SK-MEL-5 (cell line): ENCODE results near the gene MECP2. TPM values are rescaled to one million over a fixed set of nuclear protein-coding genes. Genes with fewer than 3 reads are reported as not detected.
"Not testable (repeated sequence)": the region's sequence is repeated elsewhere in the genome, so short reads cannot be mapped to it uniquely, and the experiment has no call there.

Experiments
- DNase-seq: peaks from one replicate; pipeline ENCODE4 v3.0.0-alpha.2; 2016; ENCODE audit warnings: low read depth, low spot score
- in situ Hi-C: cut with HindIII; loops from 2 replicates; pipeline ENCODE4 v1.10.0; 2016; ENCODE audit warnings: low sequenced_read_pairs, high pct_unique_total_duplicates, low pct_unique_long_range_greater_than_20kb
- total RNA-seq: library from RNA; depleted of rRNA; stranded (reverse); fragments of >200 nt; shearing (Covaris generic); gene quantifications from 2 replicates; pipeline ENCODE4 v1.2.3, GENCODE V29; 2014

The MECP2 gene
- total RNA-seq, 1 experiment from 2014 or later: 57.0 TPM

DNA sequence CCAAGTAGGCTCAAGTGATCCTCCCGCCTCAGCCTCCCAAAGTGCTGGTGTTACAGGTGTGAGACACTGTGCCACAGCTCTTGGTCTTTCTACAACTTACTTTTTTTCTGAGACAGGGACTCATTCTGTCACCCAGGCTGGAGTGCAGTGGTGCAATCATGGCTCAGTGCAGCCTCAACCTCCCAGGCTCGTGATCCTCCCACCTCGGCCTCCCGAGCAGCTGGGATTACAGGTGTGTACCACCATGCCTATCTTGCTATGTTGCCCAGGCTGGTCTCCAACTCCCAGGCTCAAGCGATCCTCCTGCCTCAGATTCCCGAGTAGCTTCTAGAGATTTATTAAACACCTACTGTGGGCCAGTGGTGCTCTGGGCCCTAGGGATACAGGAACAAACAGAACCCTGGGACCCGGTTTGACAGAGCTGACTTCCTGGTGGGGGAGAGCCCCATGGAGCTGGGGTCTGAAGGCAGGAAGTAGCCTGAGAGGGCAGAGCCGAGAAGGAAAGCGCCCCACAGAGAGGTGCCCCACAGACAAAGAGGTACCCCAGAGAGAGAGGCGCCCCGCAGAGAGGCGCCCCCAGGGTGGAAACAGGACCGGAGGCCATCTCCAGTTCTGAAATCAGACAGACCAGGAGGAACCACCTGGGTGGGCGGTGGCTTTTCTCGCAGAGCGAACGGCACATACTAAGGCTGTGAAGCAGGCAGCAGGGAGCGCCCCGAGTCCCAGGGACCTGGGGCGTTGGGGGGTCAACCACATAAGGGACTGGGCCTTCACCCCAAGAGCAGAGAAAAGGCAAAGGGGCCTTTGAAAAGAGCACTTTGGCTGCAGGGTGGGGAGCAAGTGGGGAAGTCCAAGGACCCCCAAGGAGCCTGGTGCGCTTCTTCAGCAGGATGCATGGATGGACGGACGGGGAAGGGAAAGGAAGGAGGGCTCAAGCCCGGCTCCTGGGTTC lies 82.8 kb downstream of the MECP2 start:
- in situ Hi-C loops: no loop called here
- DNase-seq: no peak

- peak; percentile 44 for DNase-seq
- in situ Hi-C loops: no loop called here
Observed at GRCh38 chrX:154013614-154014360, 83.7 kb downstream of the MECP2 start.

DNA sequence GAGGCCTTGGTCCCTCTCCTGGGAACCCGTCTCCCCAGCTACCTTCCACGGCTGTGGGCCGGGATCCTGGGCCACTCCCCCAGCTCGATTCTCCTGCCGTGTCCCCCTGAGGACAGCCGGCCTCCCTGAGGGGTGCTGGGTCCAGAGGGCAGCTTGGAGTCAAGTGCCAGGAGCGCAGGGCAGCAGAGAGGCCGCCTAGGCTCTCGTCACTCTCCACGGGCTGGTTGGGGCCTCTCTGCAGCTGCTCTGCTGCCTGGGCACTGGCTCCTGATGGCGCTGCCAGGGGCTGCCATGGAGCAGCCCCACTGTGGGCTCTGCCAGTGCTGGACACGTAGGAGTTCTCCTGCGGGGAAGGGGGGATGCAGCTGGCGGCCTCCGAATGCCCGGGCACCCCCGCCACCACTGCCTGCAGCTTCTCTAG lies 84.5 kb downstream of the MECP2 start:
- no peak for DNase-seq
- in situ Hi-C loops: no loop called here

- in situ Hi-C loops: no loop called here
- peak; percentile 83 for DNase-seq
Observed at GRCh38 chrX:154012336-154012991, 85.1 kb downstream of the MECP2 start.

DNA sequence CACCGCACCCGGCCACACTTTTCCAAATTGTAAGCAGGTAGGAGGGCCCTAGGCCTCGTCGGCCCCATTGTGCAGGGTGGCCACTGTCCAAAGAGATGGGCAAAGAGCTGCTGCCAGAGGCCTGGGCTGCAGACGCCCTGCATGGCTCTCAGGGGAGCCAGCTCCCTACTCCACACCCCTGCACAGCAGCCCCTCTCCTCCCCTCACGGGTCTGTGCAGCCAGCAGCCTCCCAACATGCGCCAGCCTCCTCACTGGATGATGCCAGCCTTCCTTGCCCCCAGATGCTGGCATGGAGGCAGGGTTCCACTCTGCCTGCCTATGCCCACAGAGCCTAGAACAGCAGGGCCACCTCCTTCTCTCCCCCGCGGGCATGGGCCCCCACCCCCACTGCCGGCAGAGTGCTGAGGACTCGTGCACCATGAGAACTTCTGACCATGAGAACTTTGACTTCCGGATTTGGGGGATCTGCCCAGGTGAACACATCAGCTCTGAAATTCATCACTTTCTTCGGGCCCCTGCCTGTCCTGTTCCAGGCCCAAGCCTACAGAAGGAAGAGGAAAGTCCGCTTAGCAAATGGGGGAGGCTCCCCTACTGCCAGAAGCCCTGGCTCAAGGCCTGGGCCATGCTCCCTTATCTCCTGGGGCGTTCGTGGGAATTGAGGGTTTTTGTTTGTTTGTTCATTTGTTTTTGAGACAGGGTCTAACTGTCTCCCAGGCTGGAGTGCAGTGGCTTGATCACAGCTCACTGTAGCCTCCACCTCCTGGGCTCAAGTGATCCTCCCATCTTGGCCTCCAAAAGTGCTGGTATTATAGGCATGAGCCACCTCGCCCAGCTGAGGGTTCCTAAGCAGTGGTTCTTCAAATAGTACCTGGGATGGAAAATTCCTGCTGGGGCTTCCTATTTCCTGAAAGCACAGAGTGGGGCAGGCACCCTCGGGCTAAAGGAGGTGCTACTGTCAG lies 85.9 kb downstream of the MECP2 start:
- DNase-seq: no peak
- in situ Hi-C loops: no loop called here

DNA sequence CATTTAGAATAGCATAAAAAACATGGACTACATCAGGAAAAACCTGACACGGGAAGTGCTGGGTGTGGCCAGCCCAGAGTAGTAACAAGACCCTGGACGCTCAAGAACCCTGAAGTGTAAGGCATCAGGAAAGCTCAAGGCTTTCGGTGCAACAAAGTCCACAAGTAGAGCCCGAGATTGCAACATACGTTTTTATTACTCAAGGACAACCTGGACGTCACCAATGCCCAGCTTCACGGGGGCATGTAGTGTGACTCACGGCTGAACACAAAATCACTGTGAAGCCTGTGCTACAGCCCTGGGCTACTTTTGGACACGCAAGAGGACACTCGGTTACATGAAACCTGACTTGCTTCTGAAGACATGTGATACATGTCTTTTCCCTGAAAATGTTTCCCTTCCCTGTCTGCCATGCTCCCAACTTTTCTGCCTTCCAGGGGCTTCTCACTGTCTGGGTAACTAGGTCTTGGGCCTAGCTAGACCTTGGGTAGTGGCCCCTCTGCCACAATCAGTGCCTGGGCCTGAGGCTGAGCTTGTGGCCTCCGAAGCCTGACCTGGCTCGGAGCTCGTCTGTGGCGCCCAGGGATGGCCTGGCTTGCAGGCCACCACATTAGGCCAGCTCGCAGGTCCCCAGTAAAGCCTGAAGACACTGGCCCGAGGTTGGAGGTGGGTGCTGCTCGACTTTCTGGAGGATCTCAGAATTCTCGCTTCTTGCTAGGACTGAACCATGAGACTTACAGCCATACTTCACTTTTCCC lies 87.0 kb downstream of the MECP2 start:
- in situ Hi-C loops: no loop called here
- DNase-seq: no peak

GRCh38 chrX:154008521-154008920 lies 89.0 kb downstream of the MECP2 start:
- no peak for DNase-seq
- in situ Hi-C loops: no loop called here

DNA sequence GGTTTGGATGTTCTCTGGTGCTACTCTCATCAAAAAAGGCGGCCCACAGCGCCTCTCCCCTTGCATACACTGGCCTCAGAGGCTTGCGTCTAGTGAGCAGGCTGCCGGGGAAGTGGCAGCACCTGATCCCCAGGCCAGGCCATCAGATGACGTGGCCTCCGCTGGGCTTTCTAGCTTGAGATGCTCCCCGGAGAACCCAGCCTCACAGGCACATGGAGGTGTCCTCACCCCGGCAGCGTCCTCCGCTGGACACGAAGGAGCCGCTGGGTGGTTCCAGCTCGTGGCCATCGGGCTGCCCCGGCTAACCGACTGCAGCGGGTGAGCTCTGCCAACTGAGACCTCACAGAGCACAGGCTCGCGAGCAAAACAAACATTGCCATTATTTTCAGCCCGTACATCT lies 90.6 kb downstream of the MECP2 start:
- DNase-seq: no peak
- in situ Hi-C loops: no loop called here

DNA sequence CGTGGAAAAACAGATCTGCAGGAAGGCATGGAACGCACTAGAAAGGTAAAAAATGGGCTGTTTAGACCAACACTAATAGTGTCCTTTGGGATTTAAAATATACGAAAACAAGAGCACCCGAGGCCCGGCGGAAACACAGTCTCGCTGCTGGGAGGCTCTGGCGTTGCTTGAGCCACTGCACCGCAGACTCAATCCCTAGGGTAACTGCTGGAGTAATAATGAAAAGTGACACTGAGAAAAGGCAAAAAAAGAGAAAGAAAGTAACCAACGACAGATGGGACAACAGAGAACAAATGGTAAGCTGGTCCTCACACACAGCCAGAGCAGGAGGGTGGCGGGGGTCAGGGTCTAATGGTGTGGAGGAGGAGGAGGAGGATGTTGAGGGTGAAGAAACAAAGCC lies 93.2 kb downstream of the MECP2 start:
- in situ Hi-C loops: no loop called here
- DNase-seq: no peak

DNA sequence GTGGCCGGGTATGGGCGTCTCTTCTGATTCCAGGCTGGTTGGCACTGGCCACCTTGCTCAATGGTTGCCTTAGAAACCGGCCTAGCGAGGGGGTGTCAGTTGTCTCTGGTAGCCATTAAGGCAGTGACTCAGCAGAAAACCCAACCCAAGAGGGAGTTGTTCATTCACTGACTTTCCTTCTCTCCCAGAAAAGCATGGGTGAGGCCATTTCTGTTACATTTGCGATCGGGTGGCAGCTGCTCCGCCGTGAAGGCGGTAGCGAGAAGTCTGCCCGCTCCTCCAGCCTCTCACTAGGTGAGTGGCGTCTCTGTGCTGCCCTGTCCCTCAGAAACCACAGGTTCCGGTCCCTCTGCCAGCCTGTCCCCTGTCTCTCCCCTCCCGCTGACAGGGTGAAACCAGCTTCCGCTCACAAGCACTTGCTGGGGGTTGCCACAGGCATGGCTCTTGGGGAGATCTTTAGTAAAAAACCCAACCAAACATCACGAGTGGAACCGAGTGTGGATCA lies 95.2 kb downstream of the MECP2 start:
- in situ Hi-C loops: no loop called here
- peak; percentile 31 for DNase-seq

GRCh38 chrX:154000051-154000450 lies 97.5 kb downstream of the MECP2 start:
- no peak for DNase-seq
- in situ Hi-C loops: no loop called here

GRCh38 chrX:153999359-154000037 lies 98.0 kb downstream of the MECP2 start:
- in situ Hi-C loops: no loop called here
- DNase-seq: no peak

- in situ Hi-C loops: no loop called here
- DNase-seq: no peak
Observed at GRCh38 chrX:153995504-153995903, 102.0 kb downstream of the MECP2 start.

GRCh38 chrX:153994398-153994797 lies 103.1 kb downstream of the MECP2 start:
- DNase-seq, in situ Hi-C loops: not testable (repeated sequence)

GRCh38 chrX:153993978-153994377 lies 103.5 kb downstream of the MECP2 start:
- in situ Hi-C loops: no loop called here
- no peak for DNase-seq

DNA sequence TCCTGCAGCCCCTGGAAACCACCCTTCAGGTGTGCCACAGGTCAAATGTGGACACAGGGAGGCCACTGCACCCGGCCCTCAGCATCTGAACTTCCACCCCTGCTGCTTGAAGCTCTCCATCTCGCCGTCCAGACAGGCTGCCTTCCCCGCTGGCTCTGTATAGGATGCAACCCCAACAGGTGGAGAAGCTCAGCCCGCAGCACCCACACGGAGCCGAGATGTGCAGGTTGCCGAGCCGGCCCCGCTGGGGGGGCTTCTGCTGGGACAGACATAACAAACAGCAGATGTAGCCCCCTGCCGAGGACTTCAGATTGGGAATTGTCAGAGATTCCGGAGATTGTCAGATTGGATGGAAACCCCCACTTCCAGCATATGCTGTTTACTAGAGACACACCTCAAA lies 104.4 kb downstream of the MECP2 start:
- in situ Hi-C loops: no loop called here
- no peak for DNase-seq
